NCI-H524 (cell line): ENCODE data around the gene SLC22A15.
"Not testable (repeated sequence)": the region's sequence is repeated elsewhere in the genome, so short reads cannot be mapped to it uniquely, and the experiment has no call there.

Experiments
- DNase-seq, 2 experiments: peaks; one replicate each; lab custom pipeline; 2025; lab: John Stamatoyannopoulos, UW

Gene SLC22A15

DNA sequence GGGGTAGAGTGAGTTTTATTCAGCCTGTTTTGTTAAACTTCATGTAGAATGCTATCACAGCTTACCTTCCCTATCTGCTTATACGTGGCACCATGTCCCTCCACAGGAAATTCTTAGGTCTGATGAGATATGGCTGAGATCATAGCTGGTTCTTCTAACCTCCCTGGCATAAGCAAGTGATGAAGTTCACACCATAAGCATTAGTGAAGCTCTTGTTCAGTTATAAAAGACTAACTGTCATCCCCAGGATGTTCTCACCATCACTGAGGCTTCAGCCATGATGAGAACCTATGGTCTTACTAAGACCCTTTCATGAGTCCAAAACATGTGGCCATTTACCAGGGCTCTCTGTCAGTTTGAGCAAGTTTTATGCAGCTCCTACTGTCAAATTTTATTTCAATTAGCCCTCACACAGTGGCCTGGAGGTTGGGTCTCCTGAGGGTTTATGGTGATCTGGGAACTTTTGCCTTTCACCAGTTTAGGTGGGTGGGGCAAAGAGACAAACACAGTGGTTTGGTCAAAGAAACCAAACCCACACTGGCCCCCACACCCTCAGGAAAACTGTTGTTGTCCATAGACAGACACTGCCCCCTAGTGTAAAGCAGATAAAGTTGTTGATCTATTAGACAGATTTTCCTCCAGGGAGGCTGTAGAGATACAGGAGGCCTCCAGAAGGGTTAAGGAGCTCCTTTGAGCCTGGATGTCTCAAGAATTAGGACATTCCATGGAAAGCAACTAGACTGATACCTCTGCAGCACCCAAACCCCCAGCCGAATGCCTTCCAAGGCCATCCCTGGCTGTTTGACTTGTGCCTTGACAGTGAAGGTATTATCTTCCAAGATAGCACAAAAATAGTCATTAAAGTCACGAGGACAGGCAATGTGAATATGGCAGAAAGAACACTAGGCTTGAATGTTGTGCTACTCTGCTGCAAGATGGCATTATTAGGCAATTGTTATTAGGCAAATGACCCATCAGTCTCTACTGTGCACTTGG lies 5.0 kb downstream of the SLC22A15 start:
- peak; percentile 35 to 62 for DNase-seq

DNA sequence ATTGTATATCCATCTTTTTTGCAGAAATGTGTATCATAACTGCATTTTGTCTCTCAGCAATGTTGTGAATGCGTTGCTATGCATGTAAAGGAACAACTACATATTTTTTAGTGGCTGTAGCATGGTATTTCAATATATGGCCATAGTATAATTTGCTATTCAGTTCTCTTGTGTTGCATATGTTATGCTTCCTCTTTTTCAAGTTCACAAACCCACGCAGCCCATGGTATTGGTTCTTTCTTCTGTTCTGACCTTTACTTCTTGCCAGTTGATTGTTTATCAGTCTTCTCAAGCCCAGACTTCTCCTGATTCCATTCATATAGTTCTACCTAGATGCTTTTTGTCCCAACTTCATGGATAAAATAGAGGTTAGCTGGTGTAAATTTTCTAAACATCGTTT lies 6.1 kb downstream of the SLC22A15 start:
- no peak for DNase-seq

DNA sequence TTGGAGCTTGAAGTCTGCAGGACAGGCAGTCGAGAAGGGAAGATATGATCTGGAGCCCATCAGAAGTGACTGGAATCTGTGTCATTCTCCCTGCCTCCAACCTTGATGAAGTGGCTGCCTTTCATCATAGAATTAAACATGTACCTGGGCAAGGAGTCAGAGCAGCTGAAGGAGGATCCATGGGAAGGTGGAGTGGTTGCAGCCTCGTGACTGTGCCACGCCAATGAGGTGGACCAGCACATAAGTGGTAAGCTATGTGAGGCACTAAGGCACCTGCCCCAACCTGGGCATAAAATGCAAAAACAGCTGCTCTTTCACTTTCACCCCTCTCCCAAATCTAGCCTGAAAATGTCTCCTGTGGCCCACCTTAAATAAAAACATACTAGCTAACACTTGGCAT lies 7.3 kb downstream of the SLC22A15 start:
- DNase-seq: no peak

DNA sequence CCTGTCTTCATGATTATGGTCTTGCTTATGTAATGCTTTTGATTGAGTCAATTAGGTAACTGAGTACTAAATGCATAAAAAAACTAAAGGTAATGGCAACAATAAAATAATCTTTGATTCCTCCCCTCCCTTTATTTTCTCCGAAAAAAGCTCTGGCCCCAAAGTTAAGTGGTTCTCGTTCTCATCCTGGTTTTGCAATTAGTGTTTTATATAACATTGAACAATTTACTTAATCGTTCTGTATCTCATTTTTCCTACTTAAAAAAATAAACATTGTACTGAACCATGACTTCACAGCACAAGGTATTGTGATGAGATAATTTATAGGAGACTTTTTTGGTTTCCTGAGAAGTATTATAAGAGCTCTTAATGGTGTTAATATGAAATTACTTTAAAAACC lies 11.3 kb downstream of the SLC22A15 start:
- DNase-seq: no peak

DNA sequence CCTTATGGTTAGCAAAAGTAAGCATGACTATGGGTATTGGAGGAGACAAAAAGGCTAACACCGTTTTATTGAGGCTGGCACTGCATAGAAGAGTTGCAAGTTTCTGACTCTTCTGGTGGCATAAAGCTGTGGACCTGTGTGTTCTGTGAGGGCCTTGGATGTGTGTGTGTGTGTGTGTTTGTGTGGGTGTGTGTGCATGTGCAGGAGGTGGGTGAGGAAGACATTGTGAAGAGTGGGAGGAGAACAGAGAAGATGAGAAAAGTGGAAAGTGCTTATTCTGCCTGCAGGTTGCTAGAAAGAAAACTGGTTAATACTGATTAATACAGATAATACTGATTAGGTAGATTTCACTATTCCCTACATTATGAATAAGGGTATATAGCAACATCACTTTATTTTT lies 12.6 kb downstream of the SLC22A15 start:
- no peak for DNase-seq

DNA sequence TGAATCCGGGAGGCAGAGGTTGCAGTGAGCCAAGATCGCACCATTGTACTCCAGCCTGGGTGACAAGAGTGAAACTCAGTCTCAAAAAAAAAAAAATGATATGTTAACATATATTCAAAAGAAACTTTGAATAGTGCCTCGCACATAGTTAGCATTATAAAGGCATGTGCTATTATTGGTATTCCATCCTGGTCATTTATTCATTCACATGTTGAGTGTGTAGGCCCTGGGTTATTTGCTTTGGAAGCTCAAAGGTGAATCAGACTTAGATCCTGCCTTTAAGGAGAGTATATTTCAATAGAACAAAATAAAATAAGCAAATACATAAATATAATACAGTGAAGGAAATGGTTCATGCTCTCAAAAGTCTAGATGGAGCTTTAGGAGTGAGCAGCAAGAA lies 13.4 kb downstream of the SLC22A15 start:
- DNase-seq: no peak

DNA sequence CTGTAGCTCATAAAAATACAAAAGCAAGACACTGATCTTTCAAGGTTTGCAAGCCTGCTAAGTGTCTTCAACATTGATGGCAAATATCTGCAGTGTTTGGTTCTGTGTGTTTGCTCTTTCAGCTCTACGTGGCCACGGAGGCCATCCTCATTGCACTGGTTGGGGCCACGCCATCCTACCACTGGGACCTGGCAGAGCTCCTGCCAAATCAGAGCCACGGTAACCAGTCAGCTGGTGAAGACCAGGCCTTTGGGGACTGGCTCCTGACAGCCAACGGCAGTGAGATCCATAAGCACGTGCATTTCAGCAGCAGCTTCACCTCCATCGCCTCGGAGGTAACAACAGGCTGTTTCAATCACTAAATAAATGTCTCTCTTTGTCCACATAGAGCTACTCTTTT lies 15.6 kb downstream of the SLC22A15 start:
- no peak for DNase-seq

DNA sequence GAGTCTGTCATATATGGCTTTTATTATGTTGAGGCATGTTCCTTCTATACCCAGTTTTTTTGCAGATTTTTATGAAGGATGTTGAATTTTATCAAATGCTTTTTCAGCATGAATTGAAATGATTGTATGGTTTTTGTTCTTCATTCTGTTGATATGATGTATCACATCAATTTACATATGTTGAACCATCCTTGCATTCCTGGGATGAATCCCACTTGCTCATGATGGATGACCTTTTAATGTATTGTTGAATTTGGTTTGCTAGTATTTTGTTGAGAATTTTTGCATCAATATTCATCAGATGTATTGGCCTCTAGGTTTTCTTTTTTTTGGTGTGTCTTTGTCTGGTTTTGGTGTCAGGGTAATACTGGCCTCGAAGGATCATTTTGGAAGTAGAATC lies 21.6 kb downstream of the SLC22A15 start:
- not testable (repeated sequence) for DNase-seq

DNA sequence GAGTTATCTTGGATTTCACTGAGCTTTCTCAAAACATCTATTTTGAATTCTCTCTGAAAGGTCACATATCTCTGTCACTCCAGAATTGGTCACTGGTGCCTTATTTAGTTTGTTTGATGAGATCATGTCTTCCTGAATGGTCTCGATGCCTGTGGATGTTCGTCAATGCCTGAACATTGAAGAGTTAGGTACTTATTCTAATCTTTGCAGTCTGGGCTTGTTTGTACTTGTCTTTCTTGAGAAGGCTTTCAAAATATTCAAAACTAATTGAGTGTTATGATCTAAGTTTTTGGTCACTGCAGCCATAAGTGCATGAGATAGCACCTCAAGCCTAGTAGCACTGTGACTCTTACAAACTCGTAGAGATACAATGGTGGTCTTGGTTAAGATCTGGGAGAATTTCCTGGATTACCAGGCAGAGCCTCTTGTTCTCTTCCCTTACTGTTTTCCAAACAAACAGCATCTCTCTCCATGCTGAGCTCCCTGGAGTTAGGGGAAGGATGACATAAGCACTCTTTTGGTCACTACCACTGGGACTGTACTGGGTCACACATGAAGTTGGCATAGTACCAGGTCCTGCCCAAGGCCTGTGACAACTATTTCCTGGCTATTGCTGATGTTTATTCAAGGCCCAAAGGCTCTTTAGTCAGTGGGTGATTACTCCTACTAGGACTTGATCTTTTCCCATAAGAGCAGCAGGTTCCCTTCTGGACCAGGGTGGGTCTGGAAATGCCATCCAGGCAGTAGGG lies 25.6 kb downstream of the SLC22A15 start:
- no peak for DNase-seq

DNA sequence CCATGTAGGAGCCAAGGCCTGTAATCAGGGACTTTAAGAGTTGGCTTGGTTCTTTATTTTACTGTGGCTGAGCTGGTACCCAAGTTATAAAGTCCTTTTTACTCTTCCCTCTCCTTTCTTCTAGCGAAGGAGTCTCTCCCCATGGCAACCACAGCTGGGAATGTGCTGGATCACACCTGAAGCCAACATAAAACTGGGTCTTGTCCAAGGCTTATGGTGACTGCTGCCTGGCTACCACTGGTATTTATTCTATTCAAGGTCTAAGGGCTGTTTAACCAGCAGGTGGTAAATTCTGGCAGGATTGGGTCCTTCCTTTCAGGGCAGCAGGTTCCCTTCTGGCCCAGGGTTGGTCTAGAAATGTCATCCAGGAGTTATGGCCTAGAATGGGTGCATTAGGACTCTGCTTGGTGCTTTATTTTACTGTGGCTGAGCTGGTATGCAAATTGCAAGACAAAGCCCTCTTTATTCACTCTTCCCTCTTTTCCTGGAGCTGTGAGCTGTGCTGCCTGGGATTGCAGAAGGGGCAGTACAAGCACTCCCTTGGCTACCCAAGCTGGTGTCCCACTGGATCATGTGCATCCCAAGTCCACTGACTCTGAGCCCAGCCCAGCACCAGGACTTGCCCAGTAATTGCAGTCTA lies 26.6 kb downstream of the SLC22A15 start:
- DNase-seq: no peak

DNA sequence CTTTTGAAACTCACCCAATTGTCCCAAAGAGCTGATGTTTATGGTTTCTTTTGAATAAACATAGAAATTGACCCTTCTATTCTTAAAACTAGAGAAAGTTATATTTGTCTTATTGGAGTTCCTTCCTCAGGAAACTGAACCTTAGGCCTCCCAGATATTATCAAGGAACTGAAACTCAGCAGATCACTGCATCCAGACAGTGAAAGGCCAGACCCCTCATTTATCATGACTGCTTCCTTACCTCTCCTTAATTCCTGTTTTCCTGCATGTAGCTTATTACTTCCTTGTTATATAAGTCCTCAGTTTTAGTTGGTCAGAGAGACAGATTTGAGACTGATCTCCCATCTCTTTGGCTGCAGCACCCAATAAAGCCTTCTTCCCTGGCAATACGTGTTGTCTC lies 27.5 kb downstream of the SLC22A15 start:
- DNase-seq: no peak

DNA sequence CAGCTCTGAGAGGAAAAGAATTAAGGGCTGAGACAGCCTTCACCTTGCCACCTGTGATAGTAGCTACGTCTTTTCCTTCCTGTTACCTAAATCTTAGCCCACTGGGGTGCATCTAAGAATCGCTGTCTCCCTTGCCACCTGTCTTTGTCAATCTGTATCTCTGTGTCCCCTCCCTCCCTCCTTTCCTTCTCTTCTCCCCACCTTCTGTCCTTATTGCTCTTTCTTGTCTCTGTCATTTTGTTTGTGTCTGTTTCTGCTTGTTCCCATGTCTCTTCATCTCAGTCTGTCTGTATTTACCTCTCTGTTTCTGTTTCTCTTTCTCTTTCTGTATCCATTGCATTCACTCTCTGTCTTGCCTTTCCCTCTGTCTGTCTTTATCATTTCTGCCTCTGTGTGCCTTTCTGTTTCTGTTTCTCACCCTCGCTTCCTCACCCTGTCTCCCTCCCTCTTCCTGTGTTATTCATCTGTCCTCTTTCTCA lies 30.2 kb downstream of the SLC22A15 start:
- peak in 1 of 2 experiments; percentile 10 for DNase-seq

DNA sequence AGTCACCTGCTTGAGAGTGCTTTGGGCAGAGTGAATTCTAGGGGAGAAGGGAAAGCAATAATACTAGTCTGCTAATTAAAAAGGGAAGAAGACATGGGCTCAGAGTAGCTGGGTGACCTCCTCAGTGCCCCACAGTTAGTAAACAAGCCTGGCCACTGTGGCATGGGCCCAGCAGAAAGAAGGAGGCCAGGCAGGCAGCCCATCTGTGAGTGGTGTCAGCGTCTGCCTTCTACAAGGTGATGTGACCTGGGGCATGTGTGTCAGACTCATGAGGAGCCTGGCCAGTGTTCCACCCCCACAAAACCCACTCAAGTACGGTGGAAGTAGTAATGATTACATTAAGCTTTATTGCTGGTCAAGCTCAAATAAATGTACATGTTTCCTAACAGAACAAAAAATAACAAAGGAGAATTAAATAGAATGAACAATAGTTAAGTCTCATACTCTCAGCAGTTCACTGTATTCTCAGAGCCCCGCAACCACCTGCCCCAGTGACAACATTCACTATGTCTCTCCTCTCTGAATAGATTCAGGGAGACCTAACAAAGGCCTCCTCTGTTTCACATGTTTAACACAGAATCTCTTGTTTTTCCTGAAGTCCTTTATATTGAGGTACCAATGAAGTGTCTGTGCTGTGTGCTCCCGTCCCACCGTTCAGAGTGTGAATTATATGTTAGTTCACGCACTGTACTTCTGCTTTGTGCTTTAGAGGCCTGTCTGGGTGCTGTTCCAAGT lies 32.5 kb downstream of the SLC22A15 start:
- DNase-seq: no peak

DNA sequence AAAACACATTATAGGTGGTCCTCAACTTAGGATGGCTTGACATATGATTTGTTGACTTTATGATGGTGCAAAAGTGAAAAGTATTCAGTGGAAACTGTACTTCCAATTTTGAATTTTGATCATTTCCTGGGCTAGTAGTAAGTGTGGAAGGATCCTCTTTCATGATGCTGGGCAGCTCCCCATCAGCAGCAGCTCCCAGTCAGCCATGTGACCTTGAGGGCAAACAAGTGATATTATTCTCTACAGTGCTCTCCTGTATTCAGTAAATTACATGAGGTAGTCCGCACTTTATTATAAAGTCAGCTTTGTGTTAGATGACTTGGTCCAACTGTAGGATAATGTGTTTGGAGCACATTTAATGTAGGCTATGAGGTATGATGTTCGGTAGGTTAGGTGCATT lies 36.4 kb downstream of the SLC22A15 start:
- no peak for DNase-seq

DNA sequence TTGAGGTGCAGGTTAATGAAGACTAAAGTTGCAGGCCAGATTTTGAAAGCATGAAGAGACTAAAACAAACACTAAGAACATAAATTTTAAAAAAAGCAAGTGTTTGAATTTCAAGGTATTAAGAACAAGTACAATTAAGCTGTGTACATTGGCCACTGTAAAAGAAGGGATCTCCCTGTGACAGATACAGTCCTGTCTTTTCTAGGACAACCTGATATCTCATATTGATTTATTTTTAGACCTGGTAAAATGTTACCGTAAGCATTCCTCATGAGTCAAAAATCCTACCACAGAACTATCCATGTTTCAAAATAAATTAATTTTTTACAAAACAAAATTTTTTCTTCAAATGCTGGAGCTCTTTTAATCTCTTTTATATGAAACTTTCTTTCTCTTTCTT lies 39.4 kb downstream of the SLC22A15 start:
- DNase-seq: no peak

DNA sequence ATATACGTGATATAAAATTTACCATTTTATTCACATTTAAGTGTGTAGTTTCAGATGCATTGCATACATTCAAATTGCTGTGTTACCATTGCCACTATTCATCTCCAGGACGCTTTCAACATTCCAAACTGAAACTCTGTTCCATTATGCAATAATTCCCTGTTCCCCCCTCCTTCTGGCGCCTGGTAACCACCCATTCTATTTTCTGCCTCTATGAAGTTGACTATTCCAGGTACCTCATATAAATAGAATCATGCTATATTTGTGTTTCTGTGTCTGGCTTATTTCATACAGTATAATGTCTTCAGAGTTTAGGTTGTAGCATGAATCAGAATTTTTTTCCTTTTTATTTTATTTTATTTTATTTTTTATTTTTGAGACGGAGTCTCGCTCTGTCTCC lies 41.7 kb downstream of the SLC22A15 start:
- DNase-seq: no peak

DNA sequence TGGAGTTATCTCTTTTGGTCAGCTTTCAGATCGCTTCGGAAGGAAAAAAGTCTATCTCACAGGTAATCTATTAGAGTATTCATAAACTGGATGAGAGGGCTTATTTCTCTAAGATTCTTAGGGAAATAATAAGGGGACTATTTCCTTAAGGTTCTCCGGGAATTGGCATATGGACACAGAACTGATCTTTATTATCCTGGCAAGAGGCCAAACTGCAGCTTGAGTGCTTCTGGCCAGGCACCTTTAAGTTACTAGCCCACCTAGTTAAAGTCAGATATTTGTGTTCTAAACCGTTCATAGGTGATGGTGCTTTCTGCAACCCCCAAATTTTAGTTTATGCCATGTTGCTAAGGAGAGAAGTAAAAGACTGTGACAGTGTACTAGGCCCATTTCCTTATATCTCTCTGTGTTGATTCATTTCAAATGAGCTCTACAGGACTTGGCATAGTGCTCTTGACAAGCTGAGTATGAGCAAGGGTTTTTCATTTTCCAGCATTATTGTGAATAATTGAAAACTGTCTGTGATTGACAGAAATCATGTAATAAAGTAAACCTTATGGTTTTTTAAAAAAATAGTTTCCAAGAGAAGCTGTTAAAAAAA lies 43.4 kb downstream of the SLC22A15 start:
- peak; percentile 58 to 91 for DNase-seq

DNA sequence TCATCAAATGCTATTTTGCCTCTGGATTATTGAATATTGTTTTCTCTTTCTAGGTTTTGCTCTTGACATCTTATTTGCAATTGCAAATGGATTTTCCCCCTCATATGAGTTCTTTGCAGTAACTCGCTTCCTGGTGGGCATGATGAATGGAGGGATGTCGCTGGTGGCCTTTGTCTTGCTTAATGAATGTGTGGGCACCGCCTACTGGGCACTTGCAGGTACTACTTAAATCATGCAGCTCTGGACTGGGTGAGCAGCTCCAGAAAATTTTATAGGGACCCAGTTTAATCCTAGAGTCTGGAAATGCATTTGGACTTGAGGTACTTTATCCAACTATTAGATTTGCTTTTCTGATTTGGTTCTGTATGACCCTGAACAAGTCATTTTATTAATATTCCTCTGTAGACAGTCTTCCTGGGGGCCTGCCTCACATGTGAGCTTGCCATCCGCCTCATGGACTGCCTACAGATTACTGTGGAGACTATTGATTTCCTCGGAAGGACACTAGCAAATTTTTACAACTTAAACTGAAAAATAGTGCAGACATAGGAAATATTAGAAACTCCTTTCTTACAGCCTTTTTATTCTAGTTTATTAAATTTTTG lies 44.5 kb downstream of the SLC22A15 start:
- DNase-seq: peak; percentile 61 to 85

DNA sequence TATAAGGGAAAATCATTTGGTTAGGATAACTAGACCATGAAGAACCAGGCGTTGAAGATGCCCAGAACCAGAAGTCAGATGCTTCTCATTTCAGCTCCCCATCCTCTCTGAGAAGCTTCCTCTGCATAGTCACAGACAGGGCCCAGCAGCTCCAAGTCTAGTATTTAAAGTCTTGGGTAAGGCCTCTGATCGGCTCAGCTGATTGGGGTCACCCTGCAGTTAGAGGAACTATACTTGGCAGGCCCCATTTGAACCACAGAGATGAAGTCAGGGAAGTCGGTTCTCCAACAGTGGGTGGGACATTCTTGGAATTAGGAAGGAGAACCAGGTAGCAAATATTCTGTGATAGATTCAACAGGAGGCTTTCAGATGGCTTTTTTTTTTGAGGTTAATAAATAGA lies 48.3 kb downstream of the SLC22A15 start:
- no peak for DNase-seq

DNA sequence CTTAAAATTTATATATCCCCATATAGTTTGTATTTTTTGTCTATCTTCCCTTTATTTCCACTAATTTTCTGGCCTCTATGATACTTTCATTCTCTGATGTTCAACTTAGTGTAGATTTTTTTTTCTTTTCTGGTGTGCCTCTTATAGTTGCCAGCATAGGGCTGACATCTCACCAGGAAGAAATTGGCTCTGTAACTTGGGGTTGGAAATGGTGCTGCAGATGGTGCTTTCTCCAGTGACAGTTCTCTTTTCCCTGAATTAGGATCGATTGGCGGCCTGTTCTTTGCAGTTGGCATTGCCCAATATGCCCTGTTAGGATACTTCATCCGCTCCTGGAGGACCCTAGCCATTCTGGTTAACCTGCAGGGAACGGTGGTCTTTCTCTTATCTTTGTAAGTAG lies 50.3 kb downstream of the SLC22A15 start:
- no peak for DNase-seq

DNA sequence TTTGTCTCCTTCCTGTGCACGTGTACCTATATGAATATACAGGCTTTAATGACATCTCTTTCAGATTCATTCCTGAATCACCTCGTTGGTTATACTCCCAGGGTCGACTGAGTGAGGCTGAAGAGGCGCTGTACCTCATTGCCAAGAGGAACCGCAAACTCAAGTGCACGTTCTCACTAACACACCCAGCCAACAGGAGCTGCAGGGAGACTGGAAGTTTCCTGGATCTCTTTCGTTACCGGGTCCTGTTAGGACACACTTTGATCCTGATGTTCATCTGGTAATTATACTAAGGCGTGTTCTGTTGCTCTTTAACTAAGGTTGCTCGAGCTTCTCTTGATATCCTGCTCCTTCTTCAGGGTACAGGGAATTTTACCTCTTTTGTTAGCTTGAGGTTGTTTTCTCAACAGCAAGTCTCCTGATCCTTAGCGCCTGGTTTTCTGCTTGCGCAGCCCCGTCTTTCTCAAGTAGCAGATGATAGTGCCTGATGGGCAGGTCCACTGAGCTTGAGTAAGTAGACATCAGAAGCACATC lies 55.1 kb downstream of the SLC22A15 start:
- no peak for DNase-seq
